ENCODE data around the gene NCKAP5.

DNA sequence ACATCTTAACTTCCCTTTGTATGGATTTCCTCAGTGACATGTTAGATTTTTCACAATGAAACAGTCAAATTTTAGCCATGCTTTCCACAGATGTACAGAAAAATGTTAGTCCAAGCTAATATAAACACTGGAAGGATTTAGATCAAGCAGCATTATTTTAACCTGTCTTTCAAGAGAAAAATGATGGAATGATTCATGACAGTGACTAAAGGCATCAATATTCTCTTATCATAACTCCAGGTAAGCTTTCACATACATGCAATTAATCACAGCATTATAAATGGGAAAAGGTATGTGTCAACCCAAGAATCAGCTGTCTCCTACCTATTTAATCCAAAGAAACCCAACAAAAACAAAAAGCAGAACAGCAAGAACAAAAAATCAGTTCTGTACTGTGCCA lies 92.7 kb downstream of the NCKAP5 start:
- TF ChIP-seq CTCF (IDR thresholded peaks at IDR 0.05; ENCODE audit: borderline replicate concordance, extremely low read depth, low read length, poor library complexity, severe bottlenecking) (no peak), EZH2 (IDR thresholded peaks at IDR 0.05; ENCODE audit: borderline replicate concordance, low read depth, low read length, severe bottlenecking) (no peak)

Measured in DND-41 (cell line).